GM10266 (cell line): ENCODE results near the gene DHRS13.

Experiments
- DNase-seq: peaks from one replicate; pipeline ENCODE4 v3.0.0; 2012; ENCODE audit errors: extremely low spot score
- CTCF ChIP-seq: IDR thresholded peaks from 2 replicates; pipeline ENCODE4 v1.5.1; 2012; ENCODE audit warnings: mild to moderate bottlenecking, low read depth; ENCODE audit not compliant: control insufficient read depth, insufficient read depth; ENCODE audit errors: missing control alignments

Gene DHRS13

DNA sequence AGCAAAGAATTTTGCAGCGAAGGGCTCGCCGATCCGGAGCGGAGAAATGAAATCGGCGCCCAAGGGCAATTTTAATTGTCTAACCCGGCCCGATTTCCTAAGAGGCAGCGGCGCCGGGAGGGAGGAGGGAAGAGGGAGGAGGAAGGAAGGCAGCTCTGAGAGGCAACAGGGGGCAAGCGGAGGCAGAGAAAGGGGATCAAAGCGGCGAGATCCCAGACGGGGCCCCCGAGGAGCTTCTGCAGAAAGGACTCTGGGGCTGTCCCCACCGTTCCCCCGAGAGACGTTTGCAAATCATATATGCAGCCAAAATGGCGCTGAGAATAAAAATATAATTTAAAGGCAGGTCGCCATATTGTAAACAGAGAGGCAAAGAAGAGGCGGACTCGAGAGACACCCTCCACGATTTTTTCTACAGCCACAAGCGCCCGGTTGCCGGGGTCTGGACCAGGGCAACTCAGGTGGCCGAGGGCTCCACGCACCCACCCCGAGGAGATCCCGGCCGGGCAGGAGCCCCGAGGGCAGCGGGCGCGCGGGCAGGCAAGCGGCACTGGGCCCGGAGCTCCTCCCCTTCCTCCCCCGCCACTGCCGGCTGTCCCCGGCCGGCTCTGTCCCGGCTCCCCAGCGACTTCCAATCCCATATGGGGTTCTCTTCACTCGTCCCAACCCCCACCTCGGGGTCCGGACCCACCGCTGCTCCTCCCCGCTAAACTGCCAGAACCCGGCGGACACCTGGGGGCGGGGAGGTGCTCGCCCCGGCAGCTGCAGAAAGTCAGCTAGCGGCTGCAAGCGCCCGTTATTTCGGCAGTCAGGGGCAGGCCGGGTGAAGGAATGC is 46.5 kb upstream of the DHRS13 start:
- TF ChIP-seq CTCF = no peak
- peak; percentile 47 for DNase-seq

DNA sequence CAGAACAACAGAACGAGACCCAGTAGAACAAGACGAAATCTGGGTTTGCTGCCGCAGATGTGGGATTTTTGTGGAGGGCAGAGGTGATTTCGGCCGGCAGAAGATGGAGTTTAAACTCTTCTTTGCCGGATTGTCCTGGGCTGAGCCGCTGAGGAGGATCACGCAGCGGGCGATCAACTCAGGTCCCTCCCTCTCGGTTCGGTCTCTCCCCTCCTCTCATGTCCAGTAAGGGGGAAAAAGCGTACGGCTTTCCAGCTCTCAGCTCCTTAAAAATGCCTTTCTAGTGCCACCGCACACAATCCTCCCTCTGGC is 46.0 kb upstream of the DHRS13 start:
- TF ChIP-seq CTCF = no peak
- DNase-seq = no peak

GRCh38 chr17:28948342-28948741 is 45.5 kb upstream of the DHRS13 start:
- no peak for TF ChIP-seq CTCF
- DNase-seq = no peak

DNA sequence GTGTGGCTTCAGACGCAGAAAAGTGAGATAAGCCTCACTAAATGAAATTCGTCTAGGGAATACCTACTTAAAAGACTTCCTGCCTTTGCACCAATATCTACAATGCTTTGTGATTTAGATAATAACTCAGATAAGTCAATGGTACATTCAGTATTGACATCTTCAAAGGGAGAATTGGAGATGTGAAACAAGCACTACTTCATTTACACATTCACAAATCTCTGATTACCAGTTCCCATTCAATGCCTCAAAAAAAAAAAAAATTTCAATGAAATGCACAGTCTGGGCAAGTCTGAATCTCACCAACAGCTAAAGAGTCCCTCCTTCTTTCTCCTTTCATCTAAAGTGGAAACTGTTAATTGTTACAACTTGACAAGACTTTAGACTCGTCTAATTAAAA is 44.8 kb upstream of the DHRS13 start:
- TF ChIP-seq CTCF = no peak
- DNase-seq = no peak

- DNase-seq = no peak
- TF ChIP-seq CTCF = no peak
These were observed 43.4 kb upstream of the DHRS13 start for GRCh38 chr17:28946239-28946638.

DNA sequence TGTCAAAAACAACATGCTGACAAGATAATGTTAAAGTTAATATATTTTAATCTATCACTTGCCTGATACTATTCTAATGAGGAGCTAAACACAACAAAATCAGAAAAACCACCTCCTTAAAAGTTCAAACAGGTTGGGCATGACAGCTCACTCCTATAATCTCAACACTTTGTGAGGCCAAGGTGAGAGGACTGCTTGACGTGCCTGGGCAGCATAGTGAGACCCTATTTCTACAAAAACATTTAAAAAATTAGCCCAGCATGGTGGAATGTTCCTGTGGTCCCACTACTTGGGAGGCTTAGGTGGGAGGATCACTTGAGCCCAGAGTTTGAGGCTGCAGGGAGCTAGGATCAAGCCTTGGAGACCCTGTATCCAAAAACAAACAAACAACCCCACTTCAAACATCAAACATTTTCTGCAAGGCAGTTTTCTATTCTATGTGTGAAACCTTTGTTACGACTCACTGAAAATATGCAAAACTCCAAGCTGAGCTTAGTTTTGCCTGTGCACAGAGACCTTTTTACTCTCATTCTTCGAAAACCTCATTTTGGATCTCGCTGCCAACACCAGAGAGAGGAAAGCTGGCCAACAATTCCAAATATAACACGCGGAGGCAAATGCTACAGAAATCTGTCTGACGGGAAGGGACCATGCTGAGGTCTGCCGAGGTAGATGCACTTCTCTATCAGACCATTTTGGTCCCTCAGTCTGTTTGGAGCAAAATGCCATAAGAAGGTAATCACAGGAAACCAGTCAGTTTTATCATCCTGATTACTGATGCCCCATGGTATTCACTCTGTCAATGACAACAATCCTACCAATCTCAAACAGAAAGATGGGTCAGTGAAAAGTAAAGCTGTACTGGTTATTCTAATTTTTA is 42.2 kb upstream of the DHRS13 start:
- TF ChIP-seq CTCF = no peak
- no peak for DNase-seq

- no peak for DNase-seq
- TF ChIP-seq CTCF = no peak
These were observed 41.5 kb upstream of the DHRS13 start for GRCh38 chr17:28944343-28944742.
